IPS DF 6.9 (cell line): Measurements from ENCODE around the gene DMD.

ENCODE experiments used
- DNase-seq: peaks from one replicate; pipeline ENCODE4 v3.0.0-alpha.2; 2013; ENCODE audit warnings: low read depth, low spot score
- H3K27ac ChIP-seq: one replicate; pipeline ENCODE4 v1.5.1; 2013; ENCODE audit warnings: low read length, control low read depth
- H3K27me3 ChIP-seq: 2 replicates; pipeline ENCODE4 v1.6.1; 2013; ENCODE audit warnings: mild to moderate bottlenecking, low read length; ENCODE audit not compliant: control insufficient read depth, insufficient read depth
- H3K36me3 ChIP-seq: 2 replicates; pipeline ENCODE4 v1.6.1; 2013; ENCODE audit warnings: low read length; ENCODE audit not compliant: control insufficient read depth, insufficient read depth
- H3K4me1 ChIP-seq: 2 replicates; pipeline ENCODE4 v1.6.1; 2013; ENCODE audit warnings: low read length; ENCODE audit not compliant: control insufficient read depth, insufficient read depth
- H3K4me3 ChIP-seq: 2 replicates; pipeline ENCODE4 v1.5.1; 2013; ENCODE audit warnings: mild to moderate bottlenecking, low read length
- H3K9me3 ChIP-seq: 2 replicates; pipeline ENCODE4 v1.6.1; 2013; ENCODE audit warnings: low read length, inconsistent platforms; ENCODE audit not compliant: control insufficient read depth, insufficient read depth
- WGBS: extraction: QIAGEN DNeasy Blood & Tissue Kit; methylation state at CpG from one replicate; pipeline ENCODE4 v1.1.7; 2013; ENCODE audit warnings: mixed read lengths, missing lambda C conversion rate; ENCODE audit not compliant: insufficient read length, insufficient coverage; 5-methylcytosine and 5-hydroxymethylcytosine counted together

DMD gene

DNA sequence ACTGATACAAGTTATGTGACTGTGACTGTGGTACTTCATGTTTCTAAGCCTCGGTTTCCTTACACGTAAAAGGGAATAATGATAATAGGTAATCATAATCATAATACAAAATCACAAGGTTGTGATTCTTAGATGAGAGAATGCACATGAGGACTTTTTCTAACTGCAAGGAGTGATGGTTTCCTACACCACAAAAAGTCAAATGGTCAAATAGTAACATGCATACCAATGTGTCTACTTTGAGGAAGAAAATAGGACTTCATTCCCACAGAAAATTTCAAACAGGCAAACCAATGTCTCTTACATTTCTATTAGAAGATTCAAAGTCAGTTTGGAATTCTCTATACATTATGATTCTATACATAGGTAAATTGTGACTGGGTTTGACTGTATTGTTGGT is 1770.8 kb downstream of the DMD start:
- no peak overlapping the region for H3K27ac ChIP-seq
- no peaks in the 10 kb centered on the region for H3K4me1 ChIP-seq
- H3K36me3 ChIP-seq = no peaks in the 10 kb centered on the region
- no peaks in the 10 kb centered on the region for H3K27me3 ChIP-seq
- no peak for DNase-seq
- no peak overlapping the region for H3K4me3 ChIP-seq
- no CpG with 5 or more reads among the region's 2 CpGs for WGBS
- no peaks in the 10 kb centered on the region for H3K9me3 ChIP-seq

DNA sequence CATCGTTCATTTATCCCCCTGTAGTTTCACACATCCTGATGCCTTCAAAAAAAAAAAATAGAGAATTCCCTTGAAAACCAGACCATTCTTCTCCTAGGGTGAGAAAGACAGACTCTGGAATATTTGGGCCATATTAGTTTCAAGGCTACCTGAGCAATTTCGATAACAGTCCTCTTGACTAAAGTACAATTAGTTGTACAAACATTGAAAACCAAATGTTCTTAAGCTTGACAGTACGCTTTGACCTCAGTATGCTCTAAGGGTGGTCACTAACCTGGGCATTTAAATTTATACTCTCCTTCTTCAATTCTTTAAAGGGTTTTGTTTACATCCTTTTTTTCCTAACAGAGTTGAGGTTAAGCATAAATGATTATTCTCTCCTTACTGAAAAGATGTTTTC is 1774.9 kb downstream of the DMD start:
- WGBS = 100% methylated on average over 1 of the region's 3 CpGs
- Histone ChIP-seq H3K36me3 (no peaks in the 10 kb centered on the region), H3K4me3 (no peak overlapping the region), H3K27ac (no peak overlapping the region), H3K9me3 (no peaks in the 10 kb centered on the region), H3K4me1 (no peaks in the 10 kb centered on the region), H3K27me3 (no peaks in the 10 kb centered on the region)
- DNase-seq = no peak

DNA sequence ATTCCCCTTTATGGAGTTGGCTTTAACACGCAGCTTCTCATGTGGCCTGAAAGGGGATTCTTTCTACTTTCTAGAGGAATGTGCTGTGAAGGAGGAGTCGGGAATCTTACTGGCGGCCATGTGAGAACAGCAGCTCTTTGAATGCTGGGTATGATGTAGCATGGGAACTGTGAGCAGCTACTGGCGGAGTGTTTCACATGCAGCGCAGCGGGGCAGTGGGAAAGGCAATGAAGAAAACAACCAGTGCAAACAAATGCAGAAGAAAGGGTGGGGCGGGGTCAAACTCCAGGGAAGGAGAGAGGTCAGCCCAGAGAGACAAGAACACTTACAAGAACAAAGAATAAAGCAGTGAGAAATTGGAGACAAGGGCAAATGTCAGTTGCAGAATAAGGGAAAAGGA is 1775.8 kb downstream of the DMD start:
- peak; percentile 43 for DNase-seq
- H3K36me3 ChIP-seq = no peaks in the 10 kb centered on the region
- WGBS = no CpG with 5 or more reads among the region's 7 CpGs
- no peak overlapping the region for H3K4me3 ChIP-seq
- H3K27me3 ChIP-seq = no peaks in the 10 kb centered on the region
- no peak overlapping the region for H3K27ac ChIP-seq
- no peaks in the 10 kb centered on the region for H3K9me3 ChIP-seq
- no peaks in the 10 kb centered on the region for H3K4me1 ChIP-seq

DNA sequence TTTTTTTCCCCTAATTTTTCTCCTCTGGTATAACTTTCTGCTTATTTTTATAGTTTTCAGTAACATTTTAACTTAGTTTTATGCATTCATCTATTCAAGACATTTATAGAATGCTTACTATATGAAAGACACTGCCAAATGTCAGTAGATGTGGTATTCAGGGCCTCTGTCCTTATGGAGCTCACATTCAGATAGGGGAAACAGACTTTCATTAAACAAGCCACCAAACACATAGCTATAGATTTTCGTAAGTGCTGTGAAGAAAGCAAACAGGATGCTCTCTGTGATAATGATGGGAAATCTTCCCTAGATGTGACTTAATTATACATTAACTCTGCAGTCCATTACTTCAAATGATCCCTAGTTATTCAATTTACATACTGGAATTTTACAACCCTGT is 1777.5 kb downstream of the DMD start:
- Histone ChIP-seq H3K4me3 (no peak overlapping the region), H3K27ac (no peak overlapping the region), H3K27me3 (no peaks in the 10 kb centered on the region), H3K4me1 (no peaks in the 10 kb centered on the region), H3K9me3 (no peaks in the 10 kb centered on the region), H3K36me3 (no peaks in the 10 kb centered on the region)
- DNase-seq = no peak
- no CpG with 5 or more reads among the region's 1 CpG for WGBS

DNA sequence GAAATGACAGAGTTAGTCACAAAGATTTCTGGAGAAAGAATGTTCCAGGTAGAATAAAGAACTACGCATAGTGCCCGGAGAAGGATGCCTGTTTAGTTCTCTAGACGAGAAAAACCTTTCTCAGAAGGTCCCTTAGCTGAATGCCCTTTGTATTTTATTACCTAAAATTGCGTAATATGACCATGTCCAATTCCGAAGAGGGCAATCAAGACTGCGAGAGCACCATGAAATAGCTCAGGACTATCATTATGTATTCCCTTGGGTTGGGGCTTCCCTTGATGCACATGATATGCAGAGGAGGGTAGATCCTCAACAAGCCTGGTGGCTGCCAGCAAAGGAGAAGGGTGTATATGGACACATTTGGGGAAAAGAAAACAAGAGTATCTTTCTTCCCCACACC is 1781.4 kb downstream of the DMD start:
- WGBS = no CpG with 5 or more reads among the region's 6 CpGs
- no peaks in the 10 kb centered on the region for H3K9me3 ChIP-seq
- DNase-seq = no peak
- H3K27ac ChIP-seq = no peak overlapping the region
- no peaks in the 10 kb centered on the region for H3K27me3 ChIP-seq
- H3K4me3 ChIP-seq = no peak overlapping the region
- no peaks in the 10 kb centered on the region for H3K36me3 ChIP-seq
- no peaks in the 10 kb centered on the region for H3K4me1 ChIP-seq

DNA sequence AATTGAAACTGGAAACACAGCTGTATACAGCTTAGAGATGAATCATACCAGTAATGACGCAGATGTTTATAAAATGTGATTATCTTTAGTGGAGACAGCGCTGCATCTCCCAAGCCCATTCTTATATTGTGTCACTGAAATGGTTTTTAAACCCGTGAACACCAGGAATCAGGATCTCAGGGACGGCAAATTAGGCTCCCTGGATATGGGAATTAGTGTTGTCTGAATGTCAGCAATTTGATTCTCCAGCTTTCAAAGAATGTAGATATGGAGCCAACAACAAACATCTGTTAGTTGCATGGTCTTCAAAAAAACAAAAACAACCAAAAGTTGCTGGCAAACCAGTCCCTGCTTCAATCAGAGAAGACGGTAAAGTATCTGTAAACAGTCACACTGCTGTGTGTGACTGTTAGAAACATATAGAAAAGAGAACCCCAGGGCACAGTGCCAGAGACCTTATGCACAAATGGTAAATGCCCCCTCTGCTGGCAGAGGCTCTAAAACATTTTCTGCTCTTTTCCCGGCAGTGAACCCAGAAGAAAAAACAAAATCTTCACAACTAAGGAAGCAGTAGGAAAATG is 1787.7 kb downstream of the DMD start:
- no peak for DNase-seq
- no peak overlapping the region for H3K27ac ChIP-seq
- no peak overlapping the region for H3K4me3 ChIP-seq
- WGBS = no CpG with 5 or more reads among the region's 6 CpGs
- no peaks in the 10 kb centered on the region for H3K9me3 ChIP-seq
- no peaks in the 10 kb centered on the region for H3K27me3 ChIP-seq
- H3K36me3 ChIP-seq = no peaks in the 10 kb centered on the region
- H3K4me1 ChIP-seq = no peaks in the 10 kb centered on the region

DNA sequence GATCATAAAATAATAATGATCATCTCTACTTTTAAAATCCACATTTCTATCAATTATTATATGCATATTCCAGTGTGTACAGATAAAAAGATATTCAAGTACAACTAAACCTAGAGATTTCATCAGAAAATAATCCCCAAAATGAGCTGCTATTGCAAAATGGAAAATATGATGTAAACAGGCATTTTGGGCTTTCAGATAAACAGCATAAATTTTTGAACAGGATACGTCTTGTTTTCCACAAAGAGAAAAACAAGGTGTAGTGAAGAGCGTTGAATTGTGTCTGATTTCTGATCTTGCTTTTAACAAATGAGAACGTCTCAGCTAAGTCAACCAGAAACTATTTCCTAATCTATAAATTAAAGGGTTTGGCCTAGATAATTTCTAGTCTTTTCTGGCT is 1789.9 kb downstream of the DMD start:
- DNase-seq = no peak
- Histone ChIP-seq H3K27me3 (no peaks in the 10 kb centered on the region), H3K9me3 (no peaks in the 10 kb centered on the region), H3K4me1 (no peaks in the 10 kb centered on the region), H3K4me3 (no peak overlapping the region), H3K27ac (no peak overlapping the region), H3K36me3 (no peaks in the 10 kb centered on the region)
- WGBS = no CpG with 5 or more reads among the region's 3 CpGs

DNA sequence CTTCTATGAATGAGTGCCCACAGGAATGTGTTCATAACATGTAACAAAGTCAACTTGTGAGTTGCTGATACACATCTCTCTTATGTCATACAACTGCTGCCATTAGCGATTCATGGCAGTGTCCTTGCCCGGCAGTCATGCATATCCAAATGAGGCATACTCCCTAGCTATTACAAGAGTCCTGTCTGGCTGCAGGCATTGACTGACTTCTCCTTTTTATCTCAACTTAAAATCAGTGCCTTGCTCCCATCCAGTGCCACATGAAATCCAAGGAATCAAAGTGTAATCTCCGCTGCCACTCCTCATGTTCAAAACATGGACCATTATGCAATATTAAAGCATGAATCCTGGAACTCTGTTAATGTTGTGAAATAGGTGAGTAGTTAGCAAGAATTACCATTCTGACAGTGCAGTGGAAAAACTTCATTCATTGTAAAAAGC is 1790.6 kb downstream of the DMD start:
- H3K9me3 ChIP-seq = no peaks in the 10 kb centered on the region
- H3K27ac ChIP-seq = no peak overlapping the region
- WGBS = no CpG with 5 or more reads among the region's 3 CpGs
- H3K36me3 ChIP-seq = no peaks in the 10 kb centered on the region
- no peak for DNase-seq
- no peaks in the 10 kb centered on the region for H3K27me3 ChIP-seq
- no peak overlapping the region for H3K4me3 ChIP-seq
- no peaks in the 10 kb centered on the region for H3K4me1 ChIP-seq

DNA sequence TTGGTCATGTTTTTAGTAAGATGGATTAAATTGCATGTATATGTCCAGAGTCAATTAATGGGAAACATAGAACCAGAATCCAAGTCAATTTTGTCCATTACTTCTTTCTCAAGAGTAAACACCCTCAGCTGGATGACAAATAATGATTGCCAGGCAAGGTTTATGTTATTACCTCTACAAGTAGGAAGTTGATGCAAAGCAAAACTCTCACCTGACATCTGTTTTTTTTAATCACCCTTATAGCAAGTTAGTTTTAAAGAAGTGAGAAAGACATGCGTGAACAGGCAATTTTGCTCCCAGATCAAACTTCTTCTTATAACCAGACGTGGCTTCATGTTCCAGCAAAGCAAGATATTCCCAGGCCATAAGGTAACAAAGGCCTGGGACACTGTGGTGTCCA is 1791.0 kb downstream of the DMD start:
- Histone ChIP-seq H3K4me1 (no peaks in the 10 kb centered on the region), H3K9me3 (no peaks in the 10 kb centered on the region), H3K27me3 (no peaks in the 10 kb centered on the region), H3K4me3 (no peak overlapping the region), H3K27ac (no peak overlapping the region), H3K36me3 (no peaks in the 10 kb centered on the region)
- DNase-seq = no peak
- no CpG with 5 or more reads among the region's 2 CpGs for WGBS

DNA sequence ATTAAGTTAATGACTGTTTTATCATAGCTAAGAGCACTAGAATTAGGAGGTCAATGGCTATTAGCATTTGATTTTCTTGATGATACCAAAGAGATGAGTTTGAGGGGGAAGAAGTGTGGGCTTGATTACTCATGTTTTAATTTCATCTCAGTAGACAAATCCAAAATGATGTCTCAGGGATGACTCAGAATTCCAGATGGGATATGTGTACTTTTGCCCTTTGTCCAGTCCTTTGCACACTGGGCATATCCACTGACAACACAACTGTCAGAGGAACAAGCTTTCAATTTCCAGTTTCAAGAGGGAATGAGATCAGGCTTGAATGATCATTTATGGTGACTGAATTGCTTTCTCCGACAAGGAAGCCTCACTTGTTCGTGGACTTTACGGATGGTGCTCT is 1814.2 kb downstream of the DMD start:
- no CpG with 5 or more reads among the region's 3 CpGs for WGBS
- no peaks in the 10 kb centered on the region for H3K9me3 ChIP-seq

DNA sequence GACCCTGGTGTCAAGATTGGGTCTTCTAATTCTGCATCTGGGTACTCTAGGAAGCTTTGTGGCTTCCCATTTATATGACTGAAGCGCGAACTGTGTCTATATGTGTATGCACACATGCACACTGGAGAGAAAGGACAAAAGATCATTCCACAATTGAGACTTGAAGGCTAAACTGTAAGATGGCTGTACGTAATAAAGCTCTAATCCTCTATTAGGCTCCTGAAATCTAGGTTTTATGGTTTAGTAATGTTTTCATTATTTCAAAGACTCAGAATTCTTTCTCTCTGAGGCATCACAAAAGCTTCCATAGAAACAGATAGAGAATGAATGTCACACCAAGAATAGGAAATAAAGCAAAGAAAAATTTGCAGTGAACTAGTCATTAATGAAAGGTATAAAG is 1818.8 kb downstream of the DMD start:
- Histone ChIP-seq H3K27ac (no peak overlapping the region), H3K9me3 (no peaks in the 10 kb centered on the region), H3K36me3 (no peaks in the 10 kb centered on the region), H3K27me3 (no peaks in the 10 kb centered on the region), H3K4me3 (no peak overlapping the region), H3K4me1 (no peaks in the 10 kb centered on the region)
- WGBS = no CpG with 5 or more reads among the region's 3 CpGs
- no peak for DNase-seq

More for the DNA sequence above, 1814.2 kb downstream of the DMD start:
- no peak for DNase-seq
- Histone ChIP-seq H3K4me3 (no peak overlapping the region), H3K27ac (no peak overlapping the region), H3K36me3 (no peaks in the 10 kb centered on the region), H3K4me1 (no peaks in the 10 kb centered on the region), H3K27me3 (no peaks in the 10 kb centered on the region)
